Measurements from ENCODE around the gene RADIL.

RADIL gene

GRCh38 chr7:4856336-4857057, 27.0 kb downstream of the RADIL start:
- H3K27ac ChIP-seq = no peak overlapping the region
- no peak for TF ChIP-seq CTCF (conservative IDR thresholded peaks at IDR 0.05)

GRCh38 chr7:4854916-4855315, 28.6 kb downstream of the RADIL start:
- no peak overlapping the region for H3K27ac ChIP-seq
- no peak for TF ChIP-seq CTCF (conservative IDR thresholded peaks at IDR 0.05)

GRCh38 chr7:4851459-4852422, 31.8 kb downstream of the RADIL start:
- TF ChIP-seq CTCF (conservative IDR thresholded peaks at IDR 0.05) = no peak
- no peak overlapping the region for H3K27ac ChIP-seq

- no peak for TF ChIP-seq CTCF (conservative IDR thresholded peaks at IDR 0.05)
- no peak overlapping the region for H3K27ac ChIP-seq
These were observed 33.2 kb downstream of the RADIL start for GRCh38 chr7:4850262-4850795.

GRCh38 chr7:4849390-4849789, 34.1 kb downstream of the RADIL start:
- no peak overlapping the region for H3K27ac ChIP-seq
- TF ChIP-seq CTCF (conservative IDR thresholded peaks at IDR 0.05) = peak; percentile 70

GRCh38 chr7:4845740-4846142, 37.8 kb downstream of the RADIL start:
- H3K27ac ChIP-seq = no peak overlapping the region
- peak; percentile 17 for TF ChIP-seq CTCF (conservative IDR thresholded peaks at IDR 0.05)
